DND-41 (cell line): Measurements from ENCODE around the gene HECW1.

Experiments
- ATAC-seq: fragments of 200-7000 bp; cut with Tn5 transposase; 3 replicates; pipeline ENCODE4 v1.9.1; 2021; ENCODE audit warnings: low read depth; ENCODE audit not compliant: insufficient read depth
- DNase-seq: peaks from one replicate; pipeline ENCODE4 v3.0.0-alpha.2; 2020
- H2AFZ ChIP-seq: 2 replicates; pipeline ENCODE4 v1.6.0; 2012; ENCODE audit warnings: low read depth, low read length
- H3K27ac ChIP-seq: 2 replicates; pipeline ENCODE4 v1.5.1; 2012; ENCODE audit warnings: low read length, inconsistent platforms
- H3K27me3 ChIP-seq: fragments of 200-600 bp; sonication (generic); 2 replicates; pipeline ENCODE4 v1.6.0; 2012; ENCODE audit warnings: low read length, mild to moderate bottlenecking, inconsistent platforms; ENCODE audit not compliant: insufficient read depth, poor library complexity
- H3K36me3 ChIP-seq: 2 replicates; pipeline ENCODE4 v1.5.1; 2012; ENCODE audit warnings: low read length, inconsistent platforms; ENCODE audit not compliant: insufficient read depth
- H3K4me1 ChIP-seq: 2 replicates; pipeline ENCODE4 v1.5.1; 2012; ENCODE audit warnings: mild to moderate bottlenecking, low read length; ENCODE audit not compliant: insufficient read depth
- H3K4me2 ChIP-seq: 2 replicates; pipeline ENCODE4 v1.6.0; 2012; ENCODE audit warnings: mild to moderate bottlenecking, moderate library complexity, low read length, inconsistent platforms; ENCODE audit not compliant: insufficient read depth
- H3K4me3 ChIP-seq, 2 experiments: fragments of 200-600 bp in 1 of 2; shearing (Covaris generic) in 1 of 2; 2 replicates each; pipeline ENCODE4 v1.5.1; 2012 to 2016; ENCODE audit warnings: inconsistent platforms in 2 of 2, low read length in 2 of 2, mild to moderate bottlenecking in 2 of 2, low read depth in 1 of 2, moderate library complexity in 1 of 2
- H3K79me2 ChIP-seq: 2 replicates; pipeline ENCODE4 v1.6.0; 2012; ENCODE audit warnings: low read length, inconsistent platforms; ENCODE audit not compliant: insufficient read depth
- H3K9ac ChIP-seq: 2 replicates; pipeline ENCODE4 v1.6.0; 2012; ENCODE audit warnings: low read depth, mild to moderate bottlenecking, inconsistent platforms, low read length, moderate library complexity
- H3K9me3 ChIP-seq: 2 replicates; pipeline ENCODE4 v1.5.1; 2012; ENCODE audit warnings: low read length, moderate library complexity, mild to moderate bottlenecking, inconsistent platforms; ENCODE audit not compliant: insufficient read depth, severe bottlenecking
- H4K20me1 ChIP-seq: 2 replicates; pipeline ENCODE4 v1.6.0; 2012; ENCODE audit warnings: low read length; ENCODE audit not compliant: insufficient read depth
- CTCF ChIP-seq: IDR thresholded peaks from 2 replicates; pipeline ENCODE4 v1.5.1; 2012; ENCODE audit warnings: borderline replicate concordance, low read length, moderate library complexity, mild to moderate bottlenecking; ENCODE audit not compliant: poor library complexity, severe bottlenecking; ENCODE audit errors: extremely low read depth
- EZH2 ChIP-seq: IDR thresholded peaks from 3 replicates; pipeline ENCODE4 v1.6.1; 2012; ENCODE audit warnings: borderline replicate concordance, low read depth, mild to moderate bottlenecking, moderate library complexity, low read length, inconsistent platforms; ENCODE audit not compliant: severe bottlenecking

HECW1 gene

GRCh38 chr7:43139137-43139536 is 26.7 kb downstream of the HECW1 start:
- Histone ChIP-seq H4K20me1 (no peaks in the 10 kb centered on the region), H3K79me2 (no peaks in the 10 kb centered on the region), H3K4me1 (no peaks in the 10 kb centered on the region), H3K4me2 (no peak overlapping the region), H3K9ac (no peak overlapping the region), H3K36me3 (no peaks in the 10 kb centered on the region), H2AFZ (no peak overlapping the region), H3K27ac (no peak overlapping the region), H3K27me3 (peaks cover 15% of the 10 kb centered on the region), H3K9me3 (no peaks in the 10 kb centered on the region), H3K4me3 (no peak overlapping the region)
- DNase-seq = no peak
- no peak for ATAC-seq
- TF ChIP-seq CTCF (no peak), EZH2 (no peak)

GRCh38 chr7:43140186-43140585 is 27.7 kb downstream of the HECW1 start:
- no peak overlapping the region for H3K9ac ChIP-seq
- TF ChIP-seq CTCF (no peak), EZH2 (no peak)
- H3K36me3 ChIP-seq = no peaks in the 10 kb centered on the region
- H3K4me1 ChIP-seq = no peaks in the 10 kb centered on the region
- no peak overlapping the region for H3K4me3 ChIP-seq
- H2AFZ ChIP-seq = no peak overlapping the region
- ATAC-seq (no peak), DNase-seq (no peak)
- no peaks in the 10 kb centered on the region for H3K79me2 ChIP-seq
- no peak overlapping the region for H3K4me2 ChIP-seq
- no peaks in the 10 kb centered on the region for H3K9me3 ChIP-seq
- H3K27ac ChIP-seq = no peak overlapping the region
- peaks cover 11% of the 10 kb centered on the region for H3K27me3 ChIP-seq
- no peaks in the 10 kb centered on the region for H4K20me1 ChIP-seq

GRCh38 chr7:43141091-43141490 is 28.6 kb downstream of the HECW1 start:
- Histone ChIP-seq H3K27ac (no peak overlapping the region), H3K4me3 (no peak overlapping the region)

More at GRCh38 chr7:43141091-43141490, 28.6 kb downstream of the HECW1 start:
- H3K4me1 ChIP-seq = no peaks in the 10 kb centered on the region
- no peaks in the 10 kb centered on the region for H3K9me3 ChIP-seq
- TF ChIP-seq EZH2 (no peak), CTCF (no peak)
- ATAC-seq (no peak), DNase-seq (peak; percentile 9)
- H4K20me1 ChIP-seq = no peaks in the 10 kb centered on the region
- no peak overlapping the region for H3K9ac ChIP-seq
- H3K27me3 ChIP-seq = peaks cover 11% of the 10 kb centered on the region
- no peak overlapping the region for H2AFZ ChIP-seq
- H3K4me2 ChIP-seq = no peak overlapping the region
- no peaks in the 10 kb centered on the region for H3K79me2 ChIP-seq
- no peaks in the 10 kb centered on the region for H3K36me3 ChIP-seq
